NK-92 (cell line): Measurements from ENCODE around the gene PROSER3.

Source experiments
- DNase-seq: peaks from one replicate; lab custom pipeline; 2025; ENCODE audit not compliant: unreplicated experiment; lab: John Stamatoyannopoulos, UW

Gene PROSER3

GRCh38 chr19:35757749-35758608, at the start of gene PROSER3:
TSS of gene PROSER3 (plus strand) at chr19:35758176. CDS start at chr19:35758216, 40 bp downstream.
- DNase-seq, result peak; percentile 84

GRCh38 chr19:35708391-35708790, 49.6 kb upstream of the PROSER3 start:
- DNase-seq, result no peak

DNA sequence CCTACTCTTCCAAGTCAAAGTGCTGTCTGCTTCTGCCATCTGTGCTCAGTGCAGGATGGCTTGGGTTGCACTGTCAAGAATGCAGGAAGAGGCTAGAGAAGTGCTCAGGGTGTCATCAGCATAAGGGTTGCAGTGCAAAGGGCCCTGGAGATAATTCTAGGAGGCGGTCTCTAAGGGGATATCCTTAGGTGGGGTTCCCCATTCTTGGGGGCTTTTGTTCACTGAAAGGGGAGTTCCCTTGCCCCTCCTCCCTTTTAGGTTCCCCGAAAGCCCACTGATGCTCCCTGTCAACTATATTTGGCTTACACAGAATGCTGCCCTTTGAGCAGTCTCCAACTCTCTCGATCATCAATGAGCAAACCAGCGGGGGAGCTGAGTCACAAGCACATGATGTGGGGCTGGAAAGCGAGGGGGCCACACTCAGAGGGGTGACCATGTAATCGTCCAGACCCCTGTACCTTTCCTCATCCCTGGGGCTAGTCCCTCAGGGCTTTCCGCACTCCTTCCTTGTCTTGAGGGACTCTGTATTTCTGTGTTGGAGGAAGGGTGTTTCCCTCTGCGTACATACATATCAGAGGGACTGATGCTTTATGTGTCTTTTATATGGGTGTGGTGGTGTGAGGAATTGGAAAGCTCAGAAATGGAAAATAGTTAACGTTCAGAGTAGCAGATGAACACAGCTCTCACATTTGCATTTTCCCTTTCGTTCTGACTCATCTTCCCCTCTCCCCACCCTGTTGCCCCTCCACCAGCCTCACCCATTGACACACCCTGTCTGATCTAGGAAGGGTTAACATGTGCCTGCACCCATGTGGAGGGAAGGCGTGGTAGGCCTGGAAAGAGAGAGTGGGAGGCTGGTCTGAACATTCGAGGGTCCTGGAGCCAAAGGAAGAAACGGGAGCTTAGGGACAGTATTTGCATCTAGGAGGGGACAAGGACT, 46.9 kb upstream of the PROSER3 start:
- no peak for DNase-seq

- DNase-seq, result no peak
Observed at GRCh38 chr19:35712567-35713505, 45.1 kb upstream of the PROSER3 start.

GRCh38 chr19:35713506-35713850, 44.5 kb upstream of the PROSER3 start:
- no peak for DNase-seq

DNA sequence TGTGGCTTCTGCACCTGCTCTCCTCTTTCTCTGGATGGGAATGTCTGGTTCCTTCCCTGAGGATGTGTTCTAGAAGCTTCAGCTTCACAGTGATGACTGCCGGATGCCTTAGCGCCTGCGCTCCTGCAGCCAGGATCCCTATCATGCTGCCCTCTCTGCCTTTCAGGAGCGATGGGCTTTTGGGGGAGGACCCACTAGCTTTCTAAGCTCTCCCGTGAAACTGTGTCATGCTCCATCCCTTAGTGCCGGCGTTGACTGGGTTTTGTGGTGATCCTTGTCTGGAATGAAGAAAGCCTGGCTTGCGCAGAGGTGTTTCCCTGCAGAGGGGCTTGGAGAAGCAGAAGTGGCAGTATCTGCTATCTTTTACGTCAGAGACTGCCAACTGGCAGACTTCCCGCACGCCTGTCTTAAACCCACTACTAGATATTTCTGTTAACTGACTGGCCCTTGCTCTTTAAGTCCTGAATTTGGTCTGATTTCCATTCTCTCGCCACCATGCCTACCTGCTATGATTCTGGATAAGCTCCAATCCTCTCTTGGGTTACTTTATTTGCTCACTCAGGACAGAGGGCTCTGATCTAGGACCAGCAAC, 44.0 kb upstream of the PROSER3 start:
- no peak for DNase-seq

DNA sequence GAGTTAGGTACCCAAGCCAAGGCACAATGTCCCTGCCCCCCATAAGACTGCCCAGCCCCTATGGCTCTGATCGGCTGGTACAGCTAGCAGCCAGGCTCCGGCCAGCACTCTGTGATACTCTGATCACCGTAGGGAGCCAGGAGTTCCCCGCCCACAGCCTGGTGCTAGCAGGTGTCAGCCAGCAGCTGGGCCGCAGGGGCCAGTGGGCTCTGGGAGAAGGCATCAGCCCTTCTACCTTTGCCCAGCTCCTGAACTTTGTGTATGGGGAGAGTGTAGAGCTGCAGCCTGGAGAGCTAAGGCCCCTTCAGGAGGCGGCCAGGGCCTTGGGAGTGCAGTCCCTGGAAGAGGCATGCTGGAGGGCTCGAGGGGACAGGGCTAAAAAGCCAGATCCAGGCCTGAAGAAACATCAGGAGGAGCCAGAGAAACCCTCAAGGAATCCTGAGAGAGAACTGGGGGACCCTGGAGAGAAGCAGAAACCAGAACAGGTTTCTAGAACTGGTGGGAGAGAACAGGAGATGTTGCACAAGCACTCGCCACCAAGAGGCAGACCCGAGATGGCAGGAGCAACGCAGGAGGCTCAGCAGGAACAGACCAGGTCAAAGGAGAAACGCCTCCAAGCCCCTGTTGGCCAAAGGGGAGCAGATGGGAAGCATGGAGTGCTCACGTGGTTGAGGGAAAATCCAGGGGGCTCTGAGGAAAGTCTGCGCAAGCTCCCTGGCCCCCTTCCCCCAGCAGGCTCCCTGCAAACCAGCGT, 43.2 kb upstream of the PROSER3 start:
- DNase-seq, result no peak

DNA sequence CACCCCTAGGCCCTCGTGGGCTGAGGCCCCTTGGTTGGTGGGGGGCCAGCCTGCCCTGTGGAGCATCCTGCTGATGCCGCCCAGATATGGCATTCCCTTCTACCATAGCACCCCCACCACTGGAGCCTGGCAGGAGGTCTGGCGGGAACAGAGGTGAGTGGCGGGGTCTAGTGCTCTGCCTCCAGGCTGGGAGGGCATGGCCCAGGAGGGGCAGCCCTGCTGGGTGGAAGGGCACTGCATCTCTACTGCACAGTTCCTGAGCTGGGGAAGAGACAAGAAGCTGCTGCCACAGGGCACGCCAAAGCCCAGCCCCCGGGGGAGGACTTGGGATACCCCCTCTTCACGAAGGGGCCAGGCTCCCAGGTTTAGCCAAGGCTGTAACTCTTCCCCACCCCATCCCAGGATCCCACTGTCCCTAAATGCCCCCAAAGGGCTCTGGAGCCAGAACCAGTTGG, 42.6 kb upstream of the PROSER3 start:
- DNase-seq, result no peak

- no peak for DNase-seq
Observed at GRCh38 chr19:35715981-35716800, 41.8 kb upstream of the PROSER3 start.

DNA sequence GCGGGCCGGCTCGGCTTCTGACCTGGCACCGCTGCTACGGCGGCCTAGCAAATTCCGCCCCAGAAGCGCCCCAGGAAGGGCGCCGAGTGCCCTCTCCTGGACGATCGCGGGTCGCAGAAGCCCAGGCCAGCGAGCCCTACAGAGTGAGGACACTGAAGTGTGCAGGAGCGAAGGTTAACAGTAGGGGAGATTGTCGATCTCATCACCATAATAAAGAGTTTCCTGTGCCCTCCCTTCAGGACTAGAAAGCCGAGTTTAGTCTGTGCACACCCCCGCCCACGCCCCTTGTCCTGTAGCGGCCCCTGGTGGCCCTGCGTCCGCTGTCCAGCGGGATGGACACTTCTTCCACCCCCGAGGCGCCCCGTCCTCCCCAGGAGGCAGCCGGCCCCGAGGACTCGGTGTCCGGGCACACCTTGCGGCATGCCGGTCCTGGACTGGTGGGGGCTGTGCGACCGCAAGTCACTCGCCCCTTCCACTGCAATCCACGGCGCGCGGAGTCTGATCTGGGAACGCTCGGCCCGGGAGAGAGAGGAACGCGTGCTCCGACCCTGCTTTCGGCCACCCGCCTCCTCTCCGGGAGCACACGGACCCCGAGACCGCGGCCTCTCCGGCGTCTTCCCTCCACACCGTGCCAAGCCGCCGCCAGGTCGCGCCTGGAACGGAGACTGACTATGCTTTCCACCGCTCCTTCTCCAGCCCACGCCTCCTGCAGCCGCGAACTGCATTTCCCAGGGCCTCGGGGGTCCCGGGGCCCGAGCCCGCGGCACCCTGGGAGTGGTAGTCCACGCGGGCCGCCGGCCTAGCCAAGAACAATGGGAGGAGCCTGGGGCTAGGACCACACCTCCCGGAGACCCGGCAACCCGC, 40.9 kb upstream of the PROSER3 start:
- DNase-seq, result peak; percentile 75

DNA sequence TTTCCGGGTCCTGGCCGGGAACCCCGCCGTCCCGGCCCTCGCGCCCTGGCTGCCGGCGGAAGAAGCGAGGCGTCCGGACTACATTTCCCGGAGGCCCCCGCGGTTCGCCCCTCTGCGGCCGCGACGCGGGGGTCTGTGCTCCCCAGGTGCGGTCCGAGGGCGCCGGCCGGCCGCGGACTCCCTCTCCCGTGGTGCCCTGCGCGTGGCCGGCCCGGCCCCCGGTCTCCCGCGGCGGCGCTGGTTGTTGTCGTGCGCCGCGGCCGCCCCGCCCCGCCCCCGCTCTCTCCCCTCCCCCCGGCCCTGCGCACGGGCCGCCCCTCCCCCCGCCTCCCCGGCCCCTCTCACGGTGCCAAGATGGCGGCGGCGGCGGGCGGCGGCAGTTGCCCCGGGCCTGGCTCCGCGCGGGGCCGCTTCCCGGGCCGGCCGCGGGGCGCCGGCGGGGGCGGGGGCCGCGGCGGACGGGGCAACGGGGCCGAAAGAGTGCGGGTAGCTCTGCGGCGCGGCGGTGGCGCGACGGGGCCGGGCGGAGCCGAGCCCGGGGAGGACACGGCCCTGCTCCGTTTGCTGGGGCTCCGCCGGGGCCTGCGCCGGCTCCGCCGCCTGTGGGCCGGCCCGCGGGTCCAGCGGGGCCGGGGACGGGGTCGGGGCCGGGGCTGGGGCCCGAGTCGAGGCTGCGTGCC, 40.2 kb upstream of the PROSER3 start, which contains the start of gene KMT2B:
KMT2B (plus strand) TSS at position 339 of the 680 bp plus-strand sequence; CDS start at position 355, 16 bp downstream.
- no peak for DNase-seq

GRCh38 chr19:35718345-35719041, 39.5 kb upstream of the PROSER3 start:
- no peak for DNase-seq

GRCh38 chr19:35719402-35720162, 38.4 kb upstream of the PROSER3 start:
- DNase-seq, result no peak

DNA sequence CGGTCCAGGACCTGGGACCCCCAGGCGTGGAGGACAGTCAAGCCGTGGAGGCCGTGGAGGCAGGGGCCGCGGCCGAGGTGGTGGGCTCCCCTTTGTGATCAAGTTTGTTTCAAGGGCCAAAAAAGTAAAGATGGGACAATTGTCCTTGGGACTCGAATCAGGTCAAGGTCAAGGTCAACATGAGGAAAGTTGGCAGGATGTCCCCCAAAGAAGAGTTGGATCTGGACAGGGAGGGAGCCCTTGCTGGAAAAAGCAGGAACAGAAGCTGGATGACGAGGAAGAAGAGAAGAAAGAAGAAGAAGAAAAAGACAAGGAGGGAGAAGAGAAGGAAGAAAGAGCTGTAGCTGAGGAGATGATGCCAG, 37.8 kb upstream of the PROSER3 start:
- DNase-seq, result no peak

DNA sequence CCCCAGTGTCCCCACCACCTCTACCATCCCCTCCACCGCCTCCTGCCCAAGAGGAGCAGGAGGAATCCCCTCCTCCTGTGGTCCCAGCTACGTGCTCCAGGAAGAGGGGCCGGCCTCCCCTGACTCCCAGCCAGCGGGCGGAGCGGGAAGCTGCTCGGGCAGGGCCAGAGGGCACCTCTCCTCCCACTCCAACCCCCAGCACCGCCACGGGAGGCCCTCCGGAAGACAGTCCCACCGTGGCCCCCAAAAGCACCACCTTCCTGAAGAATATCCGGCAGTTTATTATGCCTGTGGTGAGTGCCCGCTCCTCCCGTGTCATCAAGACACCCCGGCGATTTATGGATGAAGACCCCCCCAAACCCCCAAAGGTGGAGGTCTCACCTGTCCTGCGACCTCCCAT, 37.3 kb upstream of the PROSER3 start:
- no peak for DNase-seq

DNA sequence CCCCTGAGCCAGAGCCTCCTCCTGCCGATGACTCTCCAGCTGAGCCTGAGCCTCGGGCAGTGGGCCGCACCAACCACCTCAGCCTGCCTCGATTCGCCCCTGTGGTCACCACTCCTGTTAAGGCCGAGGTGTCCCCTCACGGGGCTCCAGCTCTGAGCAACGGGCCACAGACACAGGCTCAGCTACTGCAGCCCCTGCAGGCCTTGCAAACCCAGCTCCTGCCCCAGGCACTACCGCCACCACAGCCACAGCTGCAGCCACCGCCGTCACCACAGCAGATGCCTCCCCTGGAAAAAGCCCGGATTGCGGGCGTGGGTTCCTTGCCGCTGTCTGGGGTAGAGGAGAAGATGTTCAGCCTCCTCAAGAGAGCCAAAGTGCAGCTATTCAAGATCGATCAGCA, 36.6 kb upstream of the PROSER3 start:
- DNase-seq, result no peak
